Kasumi-1 (cell line): ENCODE results near the gene PIH1D1.

Experiments
- DNase-seq, 2 experiments: peaks; one replicate each; lab custom pipeline; 2025; lab: John Stamatoyannopoulos, UW

The PIH1D1 gene

GRCh38 chr19:49451430-49452181, at the start of gene PIH1D1:
Gene PIH1D1, minus strand, starts transcription at chr19:49451814. Its CDS starts 240 bp downstream, at chr19:49451574.
- peak; percentile 99 to 100 for DNase-seq

GRCh38 chr19:49499030-49499670, 47.5 kb upstream of the PIH1D1 start:
- DNase-seq = no peak

- no peak for DNase-seq
Observed at GRCh38 chr19:49498475-49498874, 46.9 kb upstream of the PIH1D1 start.

GRCh38 chr19:49497789-49498103, 46.1 kb upstream of the PIH1D1 start:
- DNase-seq = no peak

GRCh38 chr19:49497047-49497788, 45.6 kb upstream of the PIH1D1 start:
- DNase-seq = peak; percentile 76 to 80

GRCh38 chr19:49496574-49497008, 45.0 kb upstream of the PIH1D1 start:
- no peak for DNase-seq

GRCh38 chr19:49492573-49493405, 41.2 kb upstream of the PIH1D1 start:
- DNase-seq = peak; percentile 74

GRCh38 chr19:49491804-49492572, 40.4 kb upstream of the PIH1D1 start:
- DNase-seq = no peak

GRCh38 chr19:49491030-49491803, 39.6 kb upstream of the PIH1D1 start:
- no peak for DNase-seq

GRCh38 chr19:49490287-49491029, 38.8 kb upstream of the PIH1D1 start:
- DNase-seq = no peak

GRCh38 chr19:49489601-49490167, 38.1 kb upstream of the PIH1D1 start:
- peak; percentile 32 to 37 for DNase-seq

GRCh38 chr19:49488863-49489537, 37.4 kb upstream of the PIH1D1 start:
- no peak for DNase-seq

- peak in 1 of 2 experiments; percentile 21 for DNase-seq
Observed at GRCh38 chr19:49488046-49488862, 36.6 kb upstream of the PIH1D1 start.

- DNase-seq = peak; percentile 97 to 100
Observed at GRCh38 chr19:49487277-49488045, 35.8 kb upstream of the PIH1D1 start, which contains the start of gene RPL13A. Gene RPL13A, plus strand, starts transcription at chr19:49487608. Its CDS starts 22 bp downstream, at chr19:49487630.

GRCh38 chr19:49486710-49487276, 35.2 kb upstream of the PIH1D1 start:
- DNase-seq = no peak

- DNase-seq = no peak
Observed at GRCh38 chr19:49486232-49486631, 34.6 kb upstream of the PIH1D1 start.
